NCI-H2107 treated with DMSO at 0.1 percent for 48 hours (cell line): ENCODE results near the gene LITAFD.
"Not testable (repeated sequence)": the region's sequence is repeated elsewhere in the genome, so short reads cannot be mapped to it uniquely, and the experiment has no call there.

Experiments
- DNase-seq: peaks from one replicate; lab custom pipeline; 2025; ENCODE audit not compliant: unreplicated experiment; lab: John Stamatoyannopoulos, UW

Gene LITAFD

DNA sequence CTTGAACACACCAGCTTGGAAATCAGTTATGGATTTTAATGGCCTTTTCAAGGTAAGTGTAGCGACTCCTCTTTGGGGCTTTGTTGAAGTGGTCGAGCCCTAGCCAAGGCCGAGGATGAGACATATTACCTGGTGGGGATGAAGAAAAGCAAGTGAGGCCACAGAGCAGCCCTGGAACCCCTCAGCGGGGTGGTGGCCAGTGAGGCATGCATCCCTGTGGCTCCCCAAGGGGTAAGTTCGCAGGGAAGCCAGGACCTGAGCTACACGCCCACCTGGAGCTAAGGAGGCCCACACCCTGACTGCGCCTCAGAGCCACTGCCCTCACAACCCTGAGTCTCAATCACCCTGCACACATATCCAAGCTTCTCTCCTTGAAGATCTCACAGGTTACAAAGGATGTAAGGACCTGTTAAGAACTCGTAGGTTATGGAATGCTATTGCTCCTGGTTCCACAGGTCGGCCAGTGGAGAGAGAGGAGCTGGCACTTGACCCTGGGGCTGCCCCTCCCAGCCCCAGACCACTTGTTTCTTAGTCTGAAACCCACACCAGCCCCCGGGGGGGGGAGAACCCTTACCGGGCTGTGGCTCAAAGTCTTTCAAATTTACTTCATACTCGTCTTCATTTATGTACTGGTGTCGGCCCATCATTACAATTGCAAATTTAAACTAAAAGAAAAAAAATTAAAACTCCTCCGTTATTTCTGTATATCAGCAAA lies 12.0 kb downstream of the LITAFD start:
- no peak for DNase-seq

DNA sequence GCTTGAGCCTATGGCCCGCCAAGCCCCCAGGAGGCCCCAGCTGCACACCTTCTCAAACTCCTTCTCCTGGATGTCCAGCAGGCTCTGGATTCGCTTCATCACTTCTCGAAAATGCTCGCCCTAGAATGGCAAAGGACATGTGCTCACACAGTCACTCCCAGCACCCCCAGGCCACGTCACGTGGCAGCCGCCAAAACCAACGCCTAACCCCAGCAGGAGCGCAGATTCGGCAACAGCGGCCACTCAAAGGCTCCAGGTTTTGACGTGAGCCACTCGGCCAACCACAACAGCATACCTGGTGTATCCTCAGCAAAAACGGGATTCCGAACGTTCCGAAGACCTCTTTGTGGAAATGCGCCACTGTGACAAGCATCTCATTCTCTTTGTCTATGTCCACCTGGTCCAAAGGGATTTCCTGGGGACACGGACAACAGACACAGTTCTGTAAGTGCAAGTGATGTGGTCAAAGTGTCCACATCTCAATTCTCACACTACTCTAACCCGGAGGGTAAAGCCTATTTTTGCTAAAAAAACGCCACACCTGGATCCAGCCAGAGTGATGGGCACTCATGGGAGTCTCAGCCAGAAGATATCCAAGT lies 12.7 kb downstream of the LITAFD start:
- no peak for DNase-seq

DNA sequence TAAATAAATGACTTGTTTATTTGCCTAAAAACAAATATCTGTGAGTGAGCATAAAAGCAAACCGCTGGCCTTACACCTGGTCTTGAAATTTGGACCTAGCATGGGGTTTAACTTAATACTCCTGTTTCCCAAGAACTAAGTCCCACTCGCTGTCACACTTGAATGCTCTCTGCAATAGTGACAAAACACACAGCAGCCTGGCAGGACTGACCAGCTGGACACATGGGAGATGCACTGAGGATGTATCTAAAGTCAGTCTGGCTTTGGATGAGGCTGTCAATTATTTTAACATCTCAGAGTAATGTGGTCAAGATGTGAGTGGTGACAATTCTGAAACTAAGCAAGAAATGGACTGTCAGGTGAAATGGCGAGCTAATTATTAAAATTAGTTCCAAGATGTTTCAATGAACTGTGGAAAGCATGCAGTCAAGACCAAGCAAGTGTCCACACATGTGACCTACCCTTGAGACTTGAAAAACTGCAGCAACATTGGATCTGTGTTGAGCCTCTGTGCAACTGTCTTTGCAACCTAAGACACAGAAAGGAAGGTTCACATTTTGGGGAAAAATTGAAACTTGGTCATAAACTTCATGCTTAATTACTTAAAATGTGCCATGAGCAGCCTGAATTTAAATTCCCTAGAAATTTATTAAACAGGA lies 16.6 kb downstream of the LITAFD start:
- no peak for DNase-seq

DNA sequence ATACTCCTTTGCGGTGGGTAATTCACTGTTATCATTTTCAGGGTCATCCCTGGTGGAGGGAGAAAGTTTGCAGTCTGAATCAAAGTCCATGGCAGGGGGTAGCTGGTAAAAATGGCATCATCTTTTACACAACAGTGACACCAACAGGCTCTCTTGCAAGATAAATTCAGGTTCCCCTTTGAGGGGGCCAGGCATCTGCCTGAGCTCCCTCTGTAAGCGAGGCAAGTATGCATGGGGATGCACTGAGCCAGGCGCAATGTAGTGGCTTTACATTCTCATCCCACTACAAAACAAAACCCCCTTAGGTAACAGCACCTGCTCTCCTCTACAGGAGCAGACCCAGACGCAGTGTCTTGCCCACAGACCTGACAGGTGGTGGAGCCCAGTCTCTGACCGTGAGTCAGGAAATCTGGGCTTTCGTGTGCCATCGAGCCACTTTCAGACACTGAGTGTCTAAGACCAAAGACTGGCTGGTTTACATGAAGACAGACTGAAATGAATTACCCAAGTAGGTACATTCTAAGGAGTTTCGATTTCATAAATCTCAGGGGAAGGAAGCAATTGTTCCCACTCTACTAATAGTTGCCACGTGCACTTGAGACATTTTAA lies 17.7 kb downstream of the LITAFD start:
- DNase-seq, result no peak

DNA sequence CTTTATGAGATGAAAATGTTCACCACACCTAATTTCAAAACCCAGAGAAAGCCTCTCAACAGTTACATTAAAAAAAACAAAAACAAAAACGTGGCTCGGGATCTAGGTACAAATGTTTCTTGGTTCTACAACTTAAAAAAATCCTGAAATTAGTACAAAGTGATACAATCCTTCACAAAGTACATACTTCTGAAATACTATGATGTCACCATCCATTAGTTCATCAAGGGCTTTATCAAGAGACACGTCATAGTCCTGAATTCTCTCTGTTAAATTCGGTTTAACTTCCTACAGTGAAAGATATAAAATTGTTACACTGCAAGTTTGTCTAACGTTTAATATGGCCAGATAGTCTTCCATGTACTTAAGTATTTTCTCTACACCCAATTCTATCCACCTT lies 18.2 kb downstream of the LITAFD start:
- DNase-seq, result no peak

DNA sequence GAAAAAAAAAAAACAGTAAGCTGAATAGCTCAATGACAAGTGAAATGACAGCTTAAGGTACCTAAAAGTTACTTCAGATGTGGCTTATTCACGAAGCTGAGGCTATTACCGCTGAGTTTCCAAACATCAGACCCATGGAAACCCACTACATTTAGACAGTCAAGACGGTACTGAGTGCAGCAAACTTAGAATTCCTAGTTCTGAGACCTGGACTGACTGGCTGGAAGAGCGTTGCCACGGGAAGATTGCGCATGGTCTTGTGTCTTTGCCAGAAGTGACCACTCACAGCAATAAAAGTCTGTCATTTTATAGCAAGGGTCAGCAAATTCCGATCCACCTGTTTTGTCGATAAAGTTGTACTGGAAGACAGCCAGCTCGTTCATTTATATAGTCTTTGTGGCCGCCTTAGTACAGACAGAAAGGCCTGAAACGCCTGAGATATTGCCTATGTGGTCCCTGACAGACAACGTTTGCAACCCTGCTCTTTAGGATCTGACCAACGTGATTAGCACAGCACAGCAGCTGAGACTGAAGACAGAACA lies 19.2 kb downstream of the LITAFD start:
- DNase-seq, result no peak

DNA sequence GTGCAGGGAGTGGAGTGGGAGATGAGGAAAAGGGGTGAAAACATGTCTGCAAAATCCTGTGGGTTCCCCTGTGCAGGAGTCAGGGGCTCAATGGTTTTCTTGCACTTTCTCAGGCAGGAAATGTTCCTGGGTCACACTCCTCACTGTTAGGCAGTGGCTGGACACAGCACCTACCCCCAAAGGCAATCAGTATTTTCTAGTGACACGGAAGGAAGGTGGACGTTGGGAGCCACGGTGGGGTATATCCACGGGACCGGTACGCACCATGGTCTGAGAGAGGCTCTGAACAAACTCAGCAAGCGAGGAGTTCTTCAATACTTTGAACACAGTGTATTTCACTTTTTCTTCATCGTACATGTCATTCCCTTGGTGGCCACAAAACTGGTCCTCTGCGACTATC lies 20.9 kb downstream of the LITAFD start:
- no peak for DNase-seq

DNA sequence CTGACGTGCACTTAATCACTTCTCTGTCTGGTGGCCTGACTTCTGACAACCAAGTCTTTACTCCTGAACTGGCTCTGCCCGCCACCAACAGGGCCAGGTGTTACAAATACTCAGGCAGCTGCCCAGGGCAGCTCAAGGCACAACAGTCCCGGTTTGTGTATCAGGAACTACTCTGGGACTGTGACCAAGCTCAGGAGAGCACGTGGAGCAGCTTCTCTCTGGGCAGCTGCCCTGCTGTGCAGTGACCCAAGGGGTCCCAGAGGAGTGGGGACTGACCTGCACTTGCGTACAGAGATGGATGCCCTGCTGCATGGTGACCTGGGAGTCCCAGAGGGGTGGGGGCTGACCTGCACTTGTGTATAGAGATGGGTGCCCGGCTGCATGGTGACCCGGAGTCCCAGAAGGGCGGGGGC lies 21.9 kb downstream of the LITAFD start:
- DNase-seq, result no peak

DNA sequence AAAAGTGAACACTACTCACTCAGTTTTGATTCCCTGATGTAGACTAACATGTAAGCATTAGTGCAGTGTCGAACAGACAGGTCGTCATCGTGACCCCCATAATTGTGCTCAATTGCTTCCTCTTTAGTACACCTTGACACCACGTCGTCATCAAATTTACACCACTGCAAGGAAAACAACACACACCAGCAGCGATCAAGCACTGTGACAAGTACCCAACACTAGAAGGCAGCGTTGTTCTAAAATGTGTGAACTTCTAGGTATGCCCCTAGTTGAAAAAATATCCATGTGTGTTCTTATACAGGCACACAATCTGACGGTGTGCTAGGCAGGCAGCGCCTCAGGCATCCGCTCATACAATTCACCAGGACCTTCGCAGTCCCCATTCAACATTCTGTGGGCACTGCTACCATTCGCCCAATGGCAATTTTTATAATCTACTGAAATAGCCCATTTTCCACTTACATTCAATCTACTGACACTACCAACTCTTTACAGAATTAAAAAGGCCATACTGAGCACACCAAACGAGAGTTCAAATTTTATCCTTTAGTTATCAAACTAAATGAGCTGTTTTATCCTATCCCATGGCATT lies 23.1 kb downstream of the LITAFD start:
- DNase-seq, result peak; percentile 40

DNA sequence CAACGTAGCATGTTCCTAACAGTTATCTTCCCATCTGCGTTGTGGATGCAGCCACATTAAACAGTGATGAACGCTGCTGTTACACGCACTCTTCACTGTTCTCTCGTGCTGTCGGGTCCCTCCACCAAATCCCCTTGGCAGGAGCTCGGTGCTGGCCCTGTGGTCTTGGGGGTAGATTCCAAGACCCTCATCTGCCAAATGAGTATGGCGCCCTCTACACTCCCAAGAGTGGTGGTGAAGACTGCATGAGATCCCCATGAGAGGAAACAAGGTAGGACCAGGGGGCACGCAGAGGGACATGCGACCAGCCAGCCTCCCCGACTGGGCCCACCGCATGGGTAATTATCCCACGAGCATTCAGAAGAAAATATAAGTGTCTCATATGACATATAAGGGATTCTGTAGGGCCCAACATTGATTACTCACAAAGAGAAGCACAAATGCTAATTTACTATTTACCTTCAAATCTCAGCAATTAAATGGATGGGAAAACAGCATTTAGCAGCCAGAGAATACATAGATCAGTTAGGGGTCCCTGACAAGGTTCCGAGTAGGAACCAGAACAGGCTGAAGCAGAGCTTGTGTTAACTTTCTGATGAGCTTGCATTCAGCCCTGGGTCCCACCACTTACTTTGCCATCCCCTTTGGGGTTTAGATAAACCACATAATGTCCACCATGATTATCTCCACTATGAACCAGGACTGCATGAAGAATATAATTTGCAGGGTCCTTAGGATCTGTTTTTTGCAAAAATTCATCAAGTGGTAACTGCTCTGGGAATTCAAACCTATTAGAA lies 23.8 kb downstream of the LITAFD start:
- no peak for DNase-seq

DNA sequence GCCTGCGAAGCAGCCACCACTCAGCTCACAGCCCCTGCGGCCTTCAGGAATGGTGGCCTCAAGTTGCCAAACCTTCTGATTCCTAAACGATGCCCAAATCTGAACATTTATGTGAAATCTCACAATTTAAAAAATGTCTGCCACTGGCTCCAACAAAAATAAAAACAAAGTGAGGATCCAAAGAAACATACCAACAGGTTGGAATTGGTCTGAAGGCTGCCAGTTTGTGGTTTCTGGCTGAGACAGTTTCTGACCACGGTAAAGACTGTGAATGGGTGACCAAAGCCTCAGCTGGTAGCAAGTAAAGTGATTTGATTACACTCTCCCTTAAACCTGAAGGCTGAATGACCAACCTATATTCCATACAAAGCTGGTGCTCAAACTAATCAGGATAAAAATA lies 24.9 kb downstream of the LITAFD start:
- DNase-seq, result no peak

DNA sequence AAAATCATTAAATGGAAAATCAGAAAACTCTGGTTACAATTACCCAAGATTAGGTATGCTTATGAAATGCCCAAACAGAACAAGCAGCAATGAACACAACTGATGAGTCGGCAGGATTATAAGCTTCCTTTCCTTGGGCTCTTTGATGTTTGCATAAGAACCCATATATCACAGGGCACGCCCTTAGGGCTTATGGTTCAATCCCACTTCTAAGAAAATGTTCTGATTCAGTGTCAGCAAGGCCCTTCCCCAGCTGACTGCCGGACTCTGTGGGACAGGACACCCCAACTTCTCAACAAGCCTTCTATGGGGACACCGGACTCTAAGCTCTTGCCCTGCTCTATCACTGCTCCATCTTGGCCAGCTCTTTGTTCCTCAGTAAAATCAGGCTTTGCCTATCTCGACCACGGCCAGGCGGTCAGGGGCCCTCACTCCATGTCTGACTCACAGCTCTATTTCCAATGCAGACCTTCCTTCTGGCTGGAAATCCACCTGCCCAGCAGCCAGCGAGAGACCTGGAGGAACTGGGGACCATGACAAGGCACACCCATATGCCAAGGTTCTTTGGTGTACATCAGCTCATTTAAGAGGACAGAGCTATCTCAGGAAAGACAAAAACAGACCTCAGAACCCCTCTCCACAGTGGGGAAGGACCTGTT lies 26.8 kb downstream of the LITAFD start:
- no peak for DNase-seq

DNA sequence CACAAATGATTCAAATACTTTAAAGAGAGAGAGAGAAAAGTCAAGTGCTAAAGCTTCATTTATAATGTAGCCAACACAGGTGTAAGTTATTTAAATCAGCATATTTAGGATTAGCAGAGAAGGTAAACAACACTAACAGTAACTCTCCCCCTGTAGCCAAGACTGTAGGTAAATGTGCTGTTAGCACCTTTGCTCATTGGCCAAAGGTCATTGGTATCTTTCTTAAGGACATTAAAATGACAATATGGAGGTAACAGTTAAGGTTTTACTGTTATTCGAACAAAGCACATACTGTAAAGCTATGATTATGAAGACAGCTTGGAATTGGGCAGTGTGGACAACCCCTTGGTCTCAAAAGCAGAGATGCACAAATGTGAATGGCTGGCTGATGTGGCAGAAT lies 28.7 kb downstream of the LITAFD start:
- DNase-seq, result no peak

DNA sequence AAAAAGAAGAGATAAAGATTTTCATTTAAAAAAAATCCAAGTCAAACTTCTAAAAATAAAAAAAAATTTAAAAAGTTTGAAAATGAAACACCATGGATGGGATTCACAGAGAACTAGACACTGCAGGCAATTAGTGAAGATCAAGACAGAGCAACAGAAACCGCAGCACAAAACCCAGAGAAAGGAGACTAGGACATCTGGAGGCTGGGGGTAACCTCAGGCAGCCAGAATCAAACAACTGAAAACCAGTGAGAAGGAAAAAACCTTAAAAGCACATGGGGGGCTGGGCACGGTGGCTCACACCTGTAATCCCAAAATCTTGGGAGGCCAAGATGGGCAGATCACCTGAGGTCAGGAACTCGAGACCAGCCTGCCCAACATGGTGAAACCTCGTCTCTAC lies 30.6 kb downstream of the LITAFD start:
- no peak for DNase-seq

DNA sequence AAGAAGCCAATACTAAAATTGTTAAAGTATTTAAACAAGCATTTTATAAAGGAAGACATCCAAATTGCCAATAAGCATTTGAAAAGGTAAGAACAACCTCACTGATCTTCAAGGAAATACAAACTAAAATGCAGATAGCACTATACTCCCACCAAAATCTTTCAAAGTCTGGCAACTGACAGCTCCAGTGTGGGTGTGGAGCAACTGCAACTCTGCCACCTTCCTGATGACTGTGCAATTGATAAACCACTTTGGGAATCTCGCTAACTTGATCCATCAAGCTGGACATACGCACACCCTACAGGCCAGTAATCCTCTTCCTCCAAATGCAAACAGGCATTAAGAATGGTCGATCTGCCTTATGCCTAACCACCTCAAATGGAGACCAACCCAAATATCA lies 31.9 kb downstream of the LITAFD start:
- no peak for DNase-seq

DNA sequence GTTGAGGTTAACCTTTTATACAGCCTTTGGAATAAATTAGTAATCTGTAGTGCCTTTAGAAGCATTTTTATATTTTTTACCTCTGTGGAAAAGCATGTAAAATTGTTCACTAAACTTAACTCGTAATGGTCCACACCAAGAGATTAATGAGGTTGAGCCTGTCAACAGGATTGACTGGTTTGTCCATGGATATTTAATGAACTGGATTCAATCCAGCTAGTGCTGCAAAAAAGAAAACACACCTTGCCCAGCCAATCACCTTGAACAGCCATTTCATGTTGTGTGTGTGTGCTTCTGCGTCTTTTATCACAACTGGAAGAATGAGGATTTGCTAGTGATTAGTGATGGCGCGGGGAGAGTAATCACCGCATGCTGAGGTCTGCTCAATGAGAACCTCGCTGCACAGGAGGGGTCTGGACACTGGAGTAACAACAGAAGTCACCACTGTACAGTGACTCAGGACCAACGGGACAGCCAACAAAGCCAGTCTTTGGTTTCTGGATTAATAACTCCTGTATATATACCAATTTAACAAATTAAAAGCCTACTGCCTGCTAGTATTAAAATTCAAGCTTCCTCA lies 33.7 kb downstream of the LITAFD start:
- no peak for DNase-seq

DNA sequence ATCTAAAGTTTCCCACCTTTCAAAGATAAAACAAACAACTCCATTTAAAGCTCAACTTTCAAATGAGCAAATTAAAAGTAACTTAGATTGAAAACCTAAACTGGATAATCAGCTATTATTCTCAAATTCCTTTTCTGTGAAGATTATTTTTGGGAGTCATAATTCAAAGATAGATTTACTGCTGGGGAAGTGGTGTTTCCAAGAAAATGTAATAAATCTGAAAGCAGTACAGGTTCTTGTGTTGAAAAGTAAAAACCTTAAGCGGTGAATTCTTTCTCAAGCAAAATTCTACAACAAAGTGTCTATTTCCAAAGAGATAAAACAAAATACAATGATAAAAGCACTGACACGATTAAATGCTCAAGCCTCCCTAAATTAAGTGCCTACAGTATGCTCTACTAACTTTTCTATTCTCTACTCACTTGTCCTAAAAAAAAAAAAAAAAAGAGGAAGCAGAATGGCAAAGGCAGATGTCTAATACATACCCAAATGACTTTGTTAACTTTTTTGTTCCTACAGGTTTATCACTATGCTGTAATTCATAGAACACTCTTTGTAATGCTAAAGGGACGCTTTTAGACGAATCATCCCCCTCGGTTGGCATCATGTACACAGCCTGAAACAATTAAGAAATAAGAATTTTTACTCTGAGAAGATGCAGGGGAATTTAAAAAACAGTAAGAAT lies 34.5 kb downstream of the LITAFD start:
- no peak for DNase-seq

DNA sequence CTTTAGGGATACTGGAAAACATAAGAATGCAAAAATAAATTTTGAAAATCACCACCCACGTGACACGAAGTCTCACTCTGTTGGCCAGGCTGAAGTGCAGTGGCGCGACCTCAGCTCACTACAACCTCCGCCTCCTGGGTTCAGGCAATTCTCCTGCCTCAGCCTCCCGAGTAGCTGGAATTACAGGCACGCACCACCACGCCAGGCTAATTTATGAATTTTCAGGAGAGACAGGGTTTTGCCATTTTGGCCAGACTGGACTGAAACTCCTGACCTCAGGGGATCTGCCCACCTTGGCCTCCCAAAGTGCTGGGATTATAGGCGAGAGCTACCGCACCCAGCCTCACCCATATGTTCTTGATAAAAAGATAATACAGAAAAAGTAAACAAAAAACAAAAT lies 35.2 kb downstream of the LITAFD start:
- DNase-seq, result not testable (repeated sequence)
